ENCODE results near the gene SLPI. TPM values are rescaled to one million over a fixed set of nuclear protein-coding genes. Genes with fewer than 3 reads are reported as not detected.
A peak's percentile ranks its signal among the peaks of the same experiment; 100 is the strongest.

The SLPI gene
- total and polyA plus RNA-seq, 2 experiments from 2014 or later: not detected

DNA sequence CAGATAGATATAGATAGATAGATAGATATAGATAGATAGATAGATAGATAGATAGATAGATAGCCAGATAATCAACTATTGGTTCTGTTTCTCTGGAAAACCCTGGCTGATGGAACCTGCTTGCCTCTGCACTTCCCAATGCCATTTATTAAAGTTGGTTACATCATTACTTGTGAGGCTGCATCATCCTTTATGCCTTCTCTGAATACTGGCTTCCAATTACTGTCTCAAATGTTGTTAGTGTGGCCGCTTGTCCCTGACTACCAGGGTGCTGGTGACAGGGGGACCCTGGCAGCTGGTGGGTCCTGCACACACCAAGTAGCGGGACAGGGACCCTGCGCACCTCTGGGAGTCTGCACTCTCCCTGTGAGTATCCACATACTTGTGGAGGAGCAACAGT lies 3.9 kb upstream of the SLPI start:
- H3K36me3 Mint-ChIP-seq (ENCODE audit: low read depth): no peaks in the 10 kb centered on the region
- H4K20me1 ChIP-seq (replicated peaks; ENCODE audit: insufficient read depth): no peaks in the 10 kb centered on the region
- H3K27me3 Mint-ChIP-seq (ENCODE audit: insufficient read depth, low read depth, poor library complexity): no peaks in the 10 kb centered on the region
- H3K4me3 ChIP-seq: no peak overlapping the region
- peak; percentile 28; the same call in 2 of the 3 replicates for ATAC-seq
- no peak for TF ChIP-seq EZH2phosphoT487 (IDR thresholded peaks at IDR 0.05; ENCODE audit: unreplicated experiment)
- no peak for TF ChIP-seq STAT1 (IDR thresholded peaks at IDR 0.05; ENCODE audit: unreplicated experiment)
- TF ChIP-seq ZNF114 (CRISPR knock-in tag; IDR thresholded peaks at IDR 0.05): no peak
- TF ChIP-seq JUNB (IDR thresholded peaks at IDR 0.05; ENCODE audit: unreplicated experiment): no peak
- TF ChIP-seq EZH2 (IDR thresholded peaks at IDR 0.05; ENCODE audit: low read depth, unreplicated experiment): no peak
- TF ChIP-seq CTCF (conservative IDR thresholded peaks at IDR 0.05; ENCODE audit: low read depth in 2 of 2): no peak
- TF ChIP-seq CREB1 (CRISPR knock-in tag; IDR thresholded peaks at IDR 0.05; ENCODE audit: low read depth): no peak
- TF ChIP-seq REST (IDR thresholded peaks at IDR 0.05; ENCODE audit: unreplicated experiment): no peak
- no peak for TF ChIP-seq ZNF331 (CRISPR knock-in tag; IDR thresholded peaks at IDR 0.05; ENCODE audit: low read depth)
- TF ChIP-seq, protein P1, sequence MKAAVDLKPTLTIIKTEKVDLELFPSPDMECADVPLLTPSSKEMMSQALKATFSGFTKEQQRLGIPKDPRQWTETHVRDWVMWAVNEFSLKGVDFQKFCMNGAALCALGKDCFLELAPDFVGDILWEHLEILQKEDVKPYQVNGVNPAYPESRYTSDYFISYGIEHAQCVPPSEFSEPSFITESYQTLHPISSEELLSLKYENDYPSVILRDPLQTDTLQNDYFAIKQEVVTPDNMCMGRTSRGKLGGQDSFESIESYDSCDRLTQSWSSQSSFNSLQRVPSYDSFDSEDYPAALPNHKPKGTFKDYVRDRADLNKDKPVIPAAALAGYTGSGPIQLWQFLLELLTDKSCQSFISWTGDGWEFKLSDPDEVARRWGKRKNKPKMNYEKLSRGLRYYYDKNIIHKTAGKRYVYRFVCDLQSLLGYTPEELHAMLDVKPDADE (IDR thresholded peaks at IDR 0.05): no peak
- no peak for TF ChIP-seq ZNF462 (CRISPR knock-in tag; IDR thresholded peaks at IDR 0.05)
- TF ChIP-seq POLR2AphosphoS5 (IDR thresholded peaks at IDR 0.05; ENCODE audit: low read depth): no peak
- no peak for TF ChIP-seq NANOG (IDR thresholded peaks at IDR 0.05; ENCODE audit: borderline replicate concordance)
- no peaks in the 10 kb centered on the region for H3K9me3 Mint-ChIP-seq
- H3K27ac ChIP-seq (ENCODE audit: low read depth): no peak overlapping the region
- H3K27ac Mint-ChIP-seq: no peak overlapping the region
- peaks cover 7% of the 10 kb centered on the region for H3K4me1 ChIP-seq (ENCODE audit: insufficient read depth)
- H3K4me3 Mint-ChIP-seq: no peak overlapping the region
- H3K79me2 ChIP-seq (replicated peaks; ENCODE audit: insufficient read depth): no peaks in the 10 kb centered on the region
- peak overlapping the region; percentile 83; the same call in 1 of the 2 replicates for H2AFZ ChIP-seq
- no peaks in the 10 kb centered on the region for H3K36me3 ChIP-seq (ENCODE audit: insufficient read depth)
- H3K4me2 ChIP-seq: peak overlapping the region; percentile 34; the same call in 1 of the 2 replicates
- H3F3A ChIP-seq (replicated peaks; ENCODE audit: low read depth): no peaks in the 10 kb centered on the region
- H3K9me2 ChIP-seq (ENCODE audit: insufficient read depth): peaks cover 3% of the 10 kb centered on the region; the same call in 1 of the 2 replicates
- peaks cover 9% of the 10 kb centered on the region for H3K4me1 Mint-ChIP-seq
- no peaks in the 10 kb centered on the region for H3K27me3 ChIP-seq (ENCODE audit: insufficient read depth)
- no peak for DNase-seq (ENCODE audit: low spot score)

All from GM23338 (cell line).